SK-N-SH treated with all-trans-retinoic acid at 6 μM for 48 hours (cell line): ENCODE measurements around the gene TLR7.

Source experiments
- ESRRG ChIP-seq: fragments of 250-450 bp; sonication (Bioruptor Pico); IDR thresholded peaks from 2 replicates; pipeline ENCODE4 v1.6.1; 2021; ENCODE audit warnings: mild to moderate bottlenecking
- TF ChIP-seq, protein P1 (sequence below): fragments of 250-450 bp; sonication (Bioruptor Pico); IDR thresholded peaks from 2 replicates; pipeline ENCODE4 v1.5.1; 2020; ENCODE audit warnings: low read depth, mild to moderate bottlenecking, moderate library complexity

DNA sequence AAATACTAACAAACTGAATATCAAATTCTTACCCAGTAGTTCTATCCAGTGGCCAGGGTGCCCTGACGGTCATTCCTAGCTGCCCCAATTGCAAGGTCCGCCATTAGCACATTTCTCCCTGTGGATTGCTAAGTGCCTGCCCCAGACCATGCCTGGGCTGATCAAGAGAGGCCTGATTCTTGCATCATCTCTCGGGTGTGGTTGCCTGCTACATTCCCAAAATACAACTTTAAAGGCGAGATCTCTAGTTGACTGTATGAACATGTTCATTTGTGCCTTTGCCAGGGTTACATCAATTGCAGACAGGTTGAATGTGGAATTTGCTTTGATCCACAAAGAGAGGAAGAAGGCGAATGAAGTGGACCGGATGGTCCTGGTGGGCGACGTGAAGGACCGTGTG lies 47.6 kb upstream of the TLR7 start:
- TF ChIP-seq, protein P1, sequence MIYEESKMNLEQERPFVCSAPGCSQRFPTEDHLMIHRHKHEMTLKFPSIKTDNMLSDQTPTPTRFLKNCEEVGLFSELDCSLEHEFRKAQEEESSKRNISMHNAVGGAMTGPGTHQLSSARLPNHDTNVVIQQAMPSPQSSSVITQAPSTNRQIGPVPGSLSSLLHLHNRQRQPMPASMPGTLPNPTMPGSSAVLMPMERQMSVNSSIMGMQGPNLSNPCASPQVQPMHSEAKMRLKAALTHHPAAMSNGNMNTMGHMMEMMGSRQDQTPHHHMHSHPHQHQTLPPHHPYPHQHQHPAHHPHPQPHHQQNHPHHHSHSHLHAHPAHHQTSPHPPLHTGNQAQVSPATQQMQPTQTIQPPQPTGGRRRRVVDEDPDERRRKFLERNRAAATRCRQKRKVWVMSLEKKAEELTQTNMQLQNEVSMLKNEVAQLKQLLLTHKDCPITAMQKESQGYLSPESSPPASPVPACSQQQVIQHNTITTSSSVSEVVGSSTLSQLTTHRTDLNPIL, result no peak
- TF ChIP-seq ESRRG (CRISPR knock-in tag), result no peak
